DOHH2 (cell line): Measurements from ENCODE around the gene GOLGA3.
"Not testable (repeated sequence)": the region's sequence is repeated elsewhere in the genome, so short reads cannot be mapped to it uniquely, and the experiment has no call there.

ENCODE experiments used
- CTCF ChIP-seq: fragments of 200-600 bp; sonication (generic); IDR thresholded peaks from one replicate; pipeline ENCODE4 v1.5.1; 2014; ENCODE audit warnings: antibody characterized with exemption, mild to moderate bottlenecking, low read depth, low read length; ENCODE audit not compliant: poor library complexity, severe bottlenecking
- EZH2phosphoT487 ChIP-seq: fragments of 200-600 bp; sonication (generic); IDR thresholded peaks from 2 replicates; pipeline ENCODE4 v1.6.1; 2017; ENCODE audit warnings: borderline replicate concordance, mild to moderate bottlenecking, antibody characterized with exemption, low read length, moderate library complexity, mixed read lengths

GRCh38 chr12:132857019-132857418 is 28.4 kb upstream of the GOLGA3 start:
- TF ChIP-seq CTCF, EZH2phosphoT487: not testable (repeated sequence)
